ENCODE data around the gene GLUL. TPM values are rescaled to one million over a fixed set of nuclear protein-coding genes. Genes with fewer than 3 reads are reported as not detected.
"Not testable (repeated sequence)": the region's sequence is repeated elsewhere in the genome, so short reads cannot be mapped to it uniquely, and the experiment has no call there.

GLUL gene
- polyA plus RNA-seq, 1 donor = 356 TPM

- no peak for DNase-seq
Measured at GRCh38 chr1:182394055-182394775, 2.6 kb upstream of the GLUL start.

GRCh38 chr1:182392050-182393028 lies 749 bp upstream of the GLUL start:
- peak; percentile 69 for DNase-seq

GRCh38 chr1:182391028-182391361 lies 595 bp downstream of the GLUL start:
- no peak for DNase-seq

GRCh38 chr1:182389619-182390047 lies 2.0 kb downstream of the GLUL start:
- no peak for DNase-seq

GRCh38 chr1:182388392-182389134 lies 3.0 kb downstream of the GLUL start:
- no peak for DNase-seq

- no peak for DNase-seq
Measured at GRCh38 chr1:182387566-182387965, 4.0 kb downstream of the GLUL start.

GRCh38 chr1:182386980-182387379 lies 4.6 kb downstream of the GLUL start:
- no peak for DNase-seq

GRCh38 chr1:182385885-182386853 lies 5.4 kb downstream of the GLUL start:
- DNase-seq = no peak

GRCh38 chr1:182384387-182384960 lies 7.1 kb downstream of the GLUL start:
- DNase-seq = no peak

- no peak for DNase-seq
Measured at GRCh38 chr1:182383934-182384333, 7.7 kb downstream of the GLUL start.

- DNase-seq = no peak
Measured at GRCh38 chr1:182383037-182383661, 8.4 kb downstream of the GLUL start.

- no peak for DNase-seq
Measured at GRCh38 chr1:182381962-182382819, 9.4 kb downstream of the GLUL start.

GRCh38 chr1:182380199-182380598 lies 11.4 kb downstream of the GLUL start:
- no peak for DNase-seq

- DNase-seq = not testable (repeated sequence)
Measured at GRCh38 chr1:182379781-182380180, 11.8 kb downstream of the GLUL start.

- no peak for DNase-seq
Measured at GRCh38 chr1:182376936-182377574, 14.5 kb downstream of the GLUL start.

GRCh38 chr1:182374101-182374834 lies 17.3 kb downstream of the GLUL start:
- no peak for DNase-seq

- DNase-seq = no peak
Measured at GRCh38 chr1:182370532-182370931, 21.1 kb downstream of the GLUL start.

GRCh38 chr1:182368903-182369302 lies 22.7 kb downstream of the GLUL start:
- no peak for DNase-seq

GRCh38 chr1:182368358-182368757 lies 23.2 kb downstream of the GLUL start:
- no peak for DNase-seq

All from hindlimb muscle (tissue), 1 donor.